ENCODE measurements around the gene KASH5.

- TF ChIP-seq EZH2 (IDR thresholded peaks at IDR 0.05), result no peak
- no peak for TF ChIP-seq POLR2AphosphoS5 (IDR thresholded peaks at IDR 0.05; ENCODE audit: borderline replicate concordance, low read depth, low read length)
Measured at GRCh38 chr19:49465371-49465770, 77.3 kb downstream of the KASH5 start.

Measured in SK-N-MC (cell line).